ENCODE measurements around the gene TRIM24.
"Not testable (repeated sequence)": the region's sequence is repeated elsewhere in the genome, so short reads cannot be mapped to it uniquely, and the experiment has no call there.

Gene TRIM24

GRCh38 chr7:138491612-138492386 lies 31.7 kb downstream of the TRIM24 start:
- no peak for DNase-seq
- no peaks in the 10 kb centered on the region for H3K36me3 ChIP-seq (replicated peaks)
- in situ Hi-C loops (cut with HindIII; ENCODE audit: low pct_ligation_motif_present, low sequenced_read_pairs) = no loop called here
- no peaks in the 10 kb centered on the region for H3K27me3 ChIP-seq (replicated peaks)
- TF ChIP-seq CTCF (IDR thresholded peaks at IDR 0.05; ENCODE audit: low read depth, low read length, missing control alignments) = no peak
- H3K4me3 ChIP-seq (ENCODE audit: low read depth, low read length) = no peak overlapping the region
- H3K27ac ChIP-seq = no peak overlapping the region

- no peaks in the 10 kb centered on the region for H3K27me3 ChIP-seq (replicated peaks)
- in situ Hi-C loops (cut with HindIII; ENCODE audit: low pct_ligation_motif_present, low sequenced_read_pairs) = no loop called here
- no peak for DNase-seq
- H3K4me3 ChIP-seq (ENCODE audit: low read depth, low read length) = no peak overlapping the region
- no peak for TF ChIP-seq CTCF (IDR thresholded peaks at IDR 0.05; ENCODE audit: low read depth, low read length, missing control alignments)
- H3K27ac ChIP-seq = no peak overlapping the region
- H3K36me3 ChIP-seq (replicated peaks) = no peaks in the 10 kb centered on the region
These were observed 32.4 kb downstream of the TRIM24 start for GRCh38 chr7:138492423-138492822.

- no peak overlapping the region for H3K27ac ChIP-seq
- in situ Hi-C loops (cut with HindIII; ENCODE audit: low pct_ligation_motif_present, low sequenced_read_pairs) = no loop called here
- no peaks in the 10 kb centered on the region for H3K36me3 ChIP-seq (replicated peaks)
- H3K27me3 ChIP-seq (replicated peaks) = no peaks in the 10 kb centered on the region
- no peak for TF ChIP-seq CTCF (IDR thresholded peaks at IDR 0.05; ENCODE audit: low read depth, low read length, missing control alignments)
- H3K4me3 ChIP-seq (ENCODE audit: low read depth, low read length) = no peak overlapping the region
- DNase-seq = no peak
These were observed 33.5 kb downstream of the TRIM24 start for GRCh38 chr7:138493535-138493934.

- Histone ChIP-seq H3K27ac (no peak overlapping the region), H3K27me3 (replicated peaks) (no peaks in the 10 kb centered on the region), H3K36me3 (replicated peaks) (no peaks in the 10 kb centered on the region), H3K4me3 (ENCODE audit: low read depth, low read length) (no peak overlapping the region)
- DNase-seq = no peak
- in situ Hi-C loops (cut with HindIII; ENCODE audit: low pct_ligation_motif_present, low sequenced_read_pairs) = no loop called here
- no peak for TF ChIP-seq CTCF (IDR thresholded peaks at IDR 0.05; ENCODE audit: low read depth, low read length, missing control alignments)
These were observed 35.4 kb downstream of the TRIM24 start for GRCh38 chr7:138495485-138495884.

- H3K27me3 ChIP-seq (replicated peaks) = no peaks in the 10 kb centered on the region
- no peaks in the 10 kb centered on the region for H3K36me3 ChIP-seq (replicated peaks)
- in situ Hi-C loops (cut with HindIII; ENCODE audit: low pct_ligation_motif_present, low sequenced_read_pairs) = no loop called here
- no peak overlapping the region for H3K4me3 ChIP-seq (ENCODE audit: low read depth, low read length)
- no peak overlapping the region for H3K27ac ChIP-seq
- TF ChIP-seq CTCF (IDR thresholded peaks at IDR 0.05; ENCODE audit: low read depth, low read length, missing control alignments) = no peak
- DNase-seq = no peak
These were observed 39.3 kb downstream of the TRIM24 start for GRCh38 chr7:138499340-138499739.

- H3K4me3 ChIP-seq (ENCODE audit: low read depth, low read length); H3K27me3 ChIP-seq (replicated peaks); in situ Hi-C loops (cut with HindIII; ENCODE audit: low pct_ligation_motif_present, low sequenced_read_pairs); H3K36me3 ChIP-seq (replicated peaks); H3K27ac ChIP-seq; DNase-seq: not testable (repeated sequence)
These were observed 40.2 kb downstream of the TRIM24 start for GRCh38 chr7:138500303-138500702.

Data from brain microvascular endothelial cell (primary cell).